GM12873 (cell line): ENCODE results near the gene RAB8A.

Source experiments
- CTCF ChIP-seq: IDR thresholded peaks from 2 replicates; pipeline ENCODE4 v1.5.1; 2012; ENCODE audit warnings: low read depth, mild to moderate bottlenecking, moderate library complexity, low read length, control low read depth; ENCODE audit not compliant: insufficient read depth; ENCODE audit errors: missing control alignments

Gene RAB8A

GRCh38 chr19:16111160-16111908, at the start of gene RAB8A:
Gene RAB8A (plus strand): TSS chr19:16111889. CDS start chr19:16111902, 13 bp downstream.
- TF ChIP-seq CTCF: peak; percentile 92

GRCh38 chr19:16061943-16062342, 49.7 kb upstream of the RAB8A start:
- TF ChIP-seq CTCF: no peak

GRCh38 chr19:16062789-16063188, 48.9 kb upstream of the RAB8A start:
- peak; percentile 99 for TF ChIP-seq CTCF

GRCh38 chr19:16064209-16064889, 47.3 kb upstream of the RAB8A start:
- TF ChIP-seq CTCF: no peak

- peak; percentile 66 for TF ChIP-seq CTCF
These were observed 45.0 kb upstream of the RAB8A start for GRCh38 chr19:16066611-16067104.

GRCh38 chr19:16067205-16067938, 44.3 kb upstream of the RAB8A start:
- no peak for TF ChIP-seq CTCF
